SU-DHL-6 (cell line): Measurements from ENCODE around the gene TMEM213.

Experiments
- H2AFZ ChIP-seq: fragments of 200-600 bp; sonication (generic); 2 replicates; pipeline ENCODE4 v1.6.1; 2014; ENCODE audit warnings: low read depth, mild to moderate bottlenecking, moderate library complexity, mixed read lengths, antibody characterized with exemption, low read length; ENCODE audit not compliant: severe bottlenecking
- H3F3A ChIP-seq: fragments of 200-600 bp; shearing (Covaris generic); 2 replicates; pipeline ENCODE4 v1.6.0; 2016; ENCODE audit warnings: antibody characterized with exemption, mild to moderate bottlenecking; ENCODE audit not compliant: insufficient read depth
- H3K27ac ChIP-seq: fragments of 200-600 bp; sonication (generic); 2 replicates; pipeline ENCODE4 v1.5.1; 2016; ENCODE audit warnings: low read depth, mild to moderate bottlenecking, low read length, moderate library complexity, mixed read lengths
- H3K27me3 ChIP-seq: fragments of 200-600 bp; sonication (generic), shearing (Covaris generic); 2 replicates; pipeline ENCODE4 v1.6.0; 2014; ENCODE audit warnings: mild to moderate bottlenecking, low read length
- H3K36me3 ChIP-seq: fragments of 200-600 bp; sonication (generic); 2 replicates; pipeline ENCODE4 v1.6.1; 2014; ENCODE audit warnings: mild to moderate bottlenecking, low read length, mixed read lengths
- H3K4me2 ChIP-seq: fragments of 300-600, 200-600 bp; shearing (Covaris generic), sonication (generic); 2 replicates; pipeline ENCODE4 v1.6.0; 2014; ENCODE audit warnings: low read length, low read depth, mild to moderate bottlenecking; ENCODE audit not compliant: poor library complexity, severe bottlenecking
- H3K4me3 ChIP-seq: fragments of 200-600 bp; sonication (generic); 2 replicates; pipeline ENCODE4 v1.5.1; 2014; ENCODE audit warnings: antibody characterized with exemption, low read length, mild to moderate bottlenecking, mixed read lengths; ENCODE audit not compliant: insufficient read depth, poor library complexity, severe bottlenecking
- H3K79me2 ChIP-seq: fragments of 200-600 bp; sonication (generic); 2 replicates; pipeline ENCODE4 v1.6.1; 2014; ENCODE audit warnings: mild to moderate bottlenecking, low read length, moderate library complexity; ENCODE audit not compliant: insufficient read depth
- H3K9ac ChIP-seq: fragments of 200-600 bp; sonication (generic); 2 replicates; pipeline ENCODE4 v1.7.0; 2014; ENCODE audit warnings: mild to moderate bottlenecking, low read length
- H3K9me2 ChIP-seq: fragments of 200-600 bp; sonication (generic); replicated peaks from 2 replicates; pipeline ENCODE4 v1.6.1; 2014; ENCODE audit warnings: low read length; ENCODE audit not compliant: insufficient read depth
- H3K9me3 ChIP-seq: fragments of 200-600 bp; sonication (generic); 2 replicates; pipeline ENCODE4 v1.6.1; 2014; ENCODE audit warnings: low read length, mixed read lengths; ENCODE audit not compliant: insufficient read depth
- H4K20me1 ChIP-seq: fragments of 200-600 bp; sonication (generic); 2 replicates; pipeline ENCODE4 v1.6.1; 2014; ENCODE audit warnings: low read depth, mild to moderate bottlenecking, antibody characterized with exemption, low read length, moderate library complexity, mixed read lengths
- EZH2phosphoT487 ChIP-seq: fragments of 200-600 bp; sonication (generic), shearing (Covaris generic); conservative IDR thresholded peaks from 2 replicates; pipeline ENCODE4 v1.6.1; 2018; ENCODE audit warnings: mild to moderate bottlenecking, antibody characterized with exemption, low read length, moderate library complexity, mixed read lengths
- TF ChIP-seq, protein P1 (sequence below): fragments of 200-600 bp; sonication (generic); IDR thresholded peaks from one replicate; pipeline ENCODE4 v1.5.1; 2017; ENCODE audit warnings: antibody characterized with exemption, mild to moderate bottlenecking, low read length, moderate library complexity; ENCODE audit not compliant: insufficient read depth, poor library complexity, severe bottlenecking

The TMEM213 gene

GRCh38 chr7:138814816-138815332 is 17.1 kb downstream of the TMEM213 start:
- Histone ChIP-seq H3K9me3 (no peaks in the 10 kb centered on the region), H3K4me2 (no peak overlapping the region), H3K4me3 (no peak overlapping the region), H3K79me2 (no peaks in the 10 kb centered on the region), H3K9me2 (no peaks in the 10 kb centered on the region), H4K20me1 (no peaks in the 10 kb centered on the region), H2AFZ (no peak overlapping the region), H3K27ac (no peak overlapping the region), H3F3A (no peaks in the 10 kb centered on the region), H3K27me3 (no peaks in the 10 kb centered on the region), H3K36me3 (no peaks in the 10 kb centered on the region), H3K9ac (no peak overlapping the region)
- no peak for TF ChIP-seq EZH2phosphoT487
- TF ChIP-seq, protein P1, sequence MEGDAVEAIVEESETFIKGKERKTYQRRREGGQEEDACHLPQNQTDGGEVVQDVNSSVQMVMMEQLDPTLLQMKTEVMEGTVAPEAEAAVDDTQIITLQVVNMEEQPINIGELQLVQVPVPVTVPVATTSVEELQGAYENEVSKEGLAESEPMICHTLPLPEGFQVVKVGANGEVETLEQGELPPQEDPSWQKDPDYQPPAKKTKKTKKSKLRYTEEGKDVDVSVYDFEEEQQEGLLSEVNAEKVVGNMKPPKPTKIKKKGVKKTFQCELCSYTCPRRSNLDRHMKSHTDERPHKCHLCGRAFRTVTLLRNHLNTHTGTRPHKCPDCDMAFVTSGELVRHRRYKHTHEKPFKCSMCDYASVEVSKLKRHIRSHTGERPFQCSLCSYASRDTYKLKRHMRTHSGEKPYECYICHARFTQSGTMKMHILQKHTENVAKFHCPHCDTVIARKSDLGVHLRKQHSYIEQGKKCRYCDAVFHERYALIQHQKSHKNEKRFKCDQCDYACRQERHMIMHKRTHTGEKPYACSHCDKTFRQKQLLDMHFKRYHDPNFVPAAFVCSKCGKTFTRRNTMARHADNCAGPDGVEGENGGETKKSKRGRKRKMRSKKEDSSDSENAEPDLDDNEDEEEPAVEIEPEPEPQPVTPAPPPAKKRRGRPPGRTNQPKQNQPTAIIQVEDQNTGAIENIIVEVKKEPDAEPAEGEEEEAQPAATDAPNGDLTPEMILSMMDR, result no peak

DNA sequence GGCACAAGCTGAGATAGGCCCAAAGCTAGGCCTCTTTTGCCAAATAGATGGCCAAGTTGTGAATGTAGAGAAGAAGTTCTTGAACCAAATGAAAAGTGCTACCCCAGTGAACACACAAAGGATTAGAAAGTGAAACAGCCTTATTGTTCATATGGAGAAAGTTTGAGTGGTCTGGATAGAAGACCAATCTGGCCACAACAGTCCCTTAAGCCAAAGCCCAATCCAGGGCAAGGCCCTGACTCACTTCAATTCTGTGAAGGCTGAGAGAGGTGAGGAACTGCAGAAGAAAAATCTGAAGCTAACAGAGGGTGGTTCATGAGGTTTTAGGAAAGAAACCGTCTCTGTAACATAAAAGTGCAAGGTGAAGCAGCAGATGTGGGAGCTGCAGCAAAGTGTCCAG is 18.9 kb downstream of the TMEM213 start:
- Histone ChIP-seq H3K9me3 (no peaks in the 10 kb centered on the region), H3K36me3 (no peaks in the 10 kb centered on the region), H3K27ac (no peak overlapping the region), H3K27me3 (no peaks in the 10 kb centered on the region), H3K9me2 (no peaks in the 10 kb centered on the region), H2AFZ (no peak overlapping the region), H3K9ac (no peak overlapping the region), H3K4me3 (no peak overlapping the region), H3F3A (no peaks in the 10 kb centered on the region), H4K20me1 (no peaks in the 10 kb centered on the region), H3K4me2 (no peak overlapping the region), H3K79me2 (no peaks in the 10 kb centered on the region)
- no peak for TF ChIP-seq EZH2phosphoT487
- TF ChIP-seq, protein P1, result no peak

- no peak overlapping the region for H2AFZ ChIP-seq
- no peaks in the 10 kb centered on the region for H3K27me3 ChIP-seq
- no peaks in the 10 kb centered on the region for H4K20me1 ChIP-seq
- H3F3A ChIP-seq, result no peaks in the 10 kb centered on the region
- no peaks in the 10 kb centered on the region for H3K9me3 ChIP-seq
- no peaks in the 10 kb centered on the region for H3K79me2 ChIP-seq
- H3K9me2 ChIP-seq, result no peaks in the 10 kb centered on the region
- H3K36me3 ChIP-seq, result no peaks in the 10 kb centered on the region
- no peak overlapping the region for H3K4me3 ChIP-seq
- no peak overlapping the region for H3K27ac ChIP-seq
- no peak overlapping the region for H3K4me2 ChIP-seq
- no peak overlapping the region for H3K9ac ChIP-seq
- TF ChIP-seq, protein P1, result no peak
- no peak for TF ChIP-seq EZH2phosphoT487
Measured at GRCh38 chr7:138819625-138820024, 21.8 kb downstream of the TMEM213 start.
